SJCRH30 (cell line): ENCODE measurements around the gene RASGRP4. TPM values are rescaled to one million over a fixed set of nuclear protein-coding genes. Genes with fewer than 3 reads are reported as not detected.
A peak's percentile ranks its signal among the peaks of the same experiment; 100 is the strongest.

ENCODE experiments used
- DNase-seq, 2 experiments: peaks; one replicate each; pipeline ENCODE4 v3.0.0-alpha.2; 2015 to 2020
- H3K27ac ChIP-seq: fragments of 250-450 bp; sonication (Bioruptor Pico); 2 replicates; pipeline ENCODE4 v1.5.1; 2020; ENCODE audit warnings: mild to moderate bottlenecking, moderate library complexity
- H3K27me3 ChIP-seq: fragments of 250-450 bp; sonication (Bioruptor Pico); 2 replicates; pipeline ENCODE4 v1.5.1; 2020; ENCODE audit warnings: mild to moderate bottlenecking, moderate library complexity
- H3K36me3 ChIP-seq: fragments of 250-450 bp; sonication (Bioruptor Pico); 2 replicates; pipeline ENCODE4 v1.5.1; 2020; ENCODE audit warnings: mild to moderate bottlenecking, moderate library complexity
- H3K4me1 ChIP-seq: fragments of 250-450 bp; sonication (Bioruptor Pico); 2 replicates; pipeline ENCODE4 v1.5.1; 2020; ENCODE audit warnings: mild to moderate bottlenecking, moderate library complexity
- H3K4me3 ChIP-seq: fragments of 250-450 bp; sonication (Bioruptor Pico); 2 replicates; pipeline ENCODE4 v1.5.1; 2020; ENCODE audit warnings: mild to moderate bottlenecking, moderate library complexity
- H3K9me3 ChIP-seq: fragments of 250-450 bp; sonication (Bioruptor Pico); replicated peaks from 2 replicates; pipeline ENCODE4 v1.5.1; 2020; ENCODE audit warnings: mild to moderate bottlenecking, moderate library complexity
- total RNA-seq: library from RNA; depleted of rRNA; stranded (reverse); fragments of >200 nt; shearing (Covaris generic); gene quantifications from 2 replicates; pipeline ENCODE4 v1.2.3, GENCODE V29; 2014

RASGRP4 gene
- total RNA-seq, 1 experiment from 2014 or later: 0.73 TPM

GRCh38 chr19:38384209-38385027, 41.6 kb downstream of the RASGRP4 start:
- no peaks in the 10 kb centered on the region for H3K9me3 ChIP-seq
- H3K27ac ChIP-seq: no peak overlapping the region
- DNase-seq: no peak
- H3K4me1 ChIP-seq: no peaks in the 10 kb centered on the region
- no peaks in the 10 kb centered on the region for H3K27me3 ChIP-seq
- no peak overlapping the region for H3K4me3 ChIP-seq
- H3K36me3 ChIP-seq: peaks cover 55% of the 10 kb centered on the region

- no peak overlapping the region for H3K27ac ChIP-seq
- H3K27me3 ChIP-seq: no peaks in the 10 kb centered on the region
- H3K36me3 ChIP-seq: peaks cover 58% of the 10 kb centered on the region
- no peak for DNase-seq
- no peaks in the 10 kb centered on the region for H3K9me3 ChIP-seq
- no peak overlapping the region for H3K4me3 ChIP-seq
- H3K4me1 ChIP-seq: no peaks in the 10 kb centered on the region
These were observed 42.3 kb downstream of the RASGRP4 start for GRCh38 chr19:38383743-38384142.

GRCh38 chr19:38383184-38383583, 42.8 kb downstream of the RASGRP4 start:
- no peak overlapping the region for H3K27ac ChIP-seq
- H3K9me3 ChIP-seq: no peaks in the 10 kb centered on the region
- H3K4me3 ChIP-seq: no peak overlapping the region
- H3K27me3 ChIP-seq: no peaks in the 10 kb centered on the region
- no peak for DNase-seq
- H3K36me3 ChIP-seq: peaks cover 58% of the 10 kb centered on the region
- H3K4me1 ChIP-seq: no peaks in the 10 kb centered on the region

DNA sequence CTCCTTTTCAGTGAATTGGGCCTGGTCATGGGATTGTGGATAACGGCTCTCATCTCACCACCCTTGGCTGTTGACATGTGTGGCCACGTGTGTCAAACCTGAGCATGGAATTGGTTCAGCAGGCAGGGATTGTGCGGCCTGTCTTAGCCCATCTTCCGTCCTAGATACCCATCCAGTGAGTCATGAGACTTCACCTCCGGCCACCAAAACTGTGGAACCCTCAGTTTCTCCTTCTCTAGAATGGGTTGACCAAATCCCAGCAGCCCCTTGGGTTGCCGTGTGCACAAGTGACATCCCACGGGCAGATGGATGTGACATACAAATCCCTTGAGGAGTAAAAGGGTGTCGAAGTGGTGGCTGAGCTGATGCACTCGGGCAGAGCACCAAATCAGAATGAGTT, 44.9 kb downstream of the RASGRP4 start:
- no peak for DNase-seq
- no peak overlapping the region for H3K27ac ChIP-seq
- peaks cover 75% of the 10 kb centered on the region for H3K36me3 ChIP-seq
- no peak overlapping the region for H3K4me3 ChIP-seq
- H3K27me3 ChIP-seq: no peaks in the 10 kb centered on the region
- H3K9me3 ChIP-seq: no peaks in the 10 kb centered on the region
- H3K4me1 ChIP-seq: peaks cover under 1% of the 10 kb centered on the region; the same call in 1 of the 2 replicates

GRCh38 chr19:38378866-38379265, 47.2 kb downstream of the RASGRP4 start:
- H3K36me3 ChIP-seq: peaks cover 65% of the 10 kb centered on the region
- no peak overlapping the region for H3K27ac ChIP-seq
- H3K9me3 ChIP-seq: no peaks in the 10 kb centered on the region

GRCh38 chr19:38377052-38377451, 49.0 kb downstream of the RASGRP4 start:
- Histone ChIP-seq H3K36me3 (peaks cover 49% of the 10 kb centered on the region), H3K27me3 (no peaks in the 10 kb centered on the region), H3K4me3 (no peak overlapping the region), H3K4me1 (peaks cover 6% of the 10 kb centered on the region; the same call in 1 of the 2 replicates), H3K9me3 (no peaks in the 10 kb centered on the region), H3K27ac (no peak overlapping the region)
- no peak for DNase-seq

More at GRCh38 chr19:38378866-38379265, 47.2 kb downstream of the RASGRP4 start:
- H3K4me3 ChIP-seq: no peak overlapping the region
- no peak for DNase-seq
- no peaks in the 10 kb centered on the region for H3K27me3 ChIP-seq
- peaks cover 6% of the 10 kb centered on the region; the same call in 1 of the 2 replicates for H3K4me1 ChIP-seq

DNA sequence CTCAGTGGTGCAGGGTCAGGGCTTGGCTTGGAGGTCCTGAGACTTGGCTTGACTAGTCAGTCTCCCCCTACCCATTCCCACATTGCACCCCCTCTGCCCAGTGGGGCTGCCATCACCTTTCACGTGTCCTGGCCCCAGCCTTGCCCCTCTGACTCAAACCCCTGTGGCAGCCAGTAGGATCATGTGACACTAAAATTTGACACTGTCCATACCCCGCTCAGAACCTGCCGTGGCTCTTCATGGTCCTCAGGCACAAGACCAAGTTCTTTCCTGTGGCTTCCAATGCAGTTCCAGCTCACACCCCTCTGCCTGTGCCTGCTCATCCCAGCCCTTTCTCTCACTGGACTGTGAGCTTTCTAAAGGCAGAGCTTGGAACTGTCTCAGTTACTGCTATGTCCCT, 49.4 kb downstream of the RASGRP4 start:
- H3K9me3 ChIP-seq: no peaks in the 10 kb centered on the region
- H3K27ac ChIP-seq: no peak overlapping the region
- peaks cover 6% of the 10 kb centered on the region; the same call in 1 of the 2 replicates for H3K4me1 ChIP-seq
- peaks cover 44% of the 10 kb centered on the region for H3K36me3 ChIP-seq
- no peaks in the 10 kb centered on the region for H3K27me3 ChIP-seq
- DNase-seq: no peak
- no peak overlapping the region for H3K4me3 ChIP-seq

GRCh38 chr19:38375748-38376147, 50.3 kb downstream of the RASGRP4 start:
- no peak for DNase-seq
- Histone ChIP-seq H3K9me3 (no peaks in the 10 kb centered on the region), H3K36me3 (peaks cover 36% of the 10 kb centered on the region), H3K4me1 (peaks cover 6% of the 10 kb centered on the region; the same call in 1 of the 2 replicates), H3K27ac (peak overlapping the region; percentile 96), H3K27me3 (no peaks in the 10 kb centered on the region), H3K4me3 (peak overlapping the region; percentile 91)

- H3K27me3 ChIP-seq: no peaks in the 10 kb centered on the region
- H3K4me3 ChIP-seq: peak overlapping the region; percentile 91
- peak overlapping the region; percentile 96 for H3K27ac ChIP-seq
- peak in 1 of 2 experiments; percentile 36 for DNase-seq
- peaks cover 31% of the 10 kb centered on the region for H3K36me3 ChIP-seq
- no peaks in the 10 kb centered on the region for H3K9me3 ChIP-seq
- peaks cover 6% of the 10 kb centered on the region; the same call in 1 of the 2 replicates for H3K4me1 ChIP-seq
These were observed 50.9 kb downstream of the RASGRP4 start for GRCh38 chr19:38375098-38375493.

DNA sequence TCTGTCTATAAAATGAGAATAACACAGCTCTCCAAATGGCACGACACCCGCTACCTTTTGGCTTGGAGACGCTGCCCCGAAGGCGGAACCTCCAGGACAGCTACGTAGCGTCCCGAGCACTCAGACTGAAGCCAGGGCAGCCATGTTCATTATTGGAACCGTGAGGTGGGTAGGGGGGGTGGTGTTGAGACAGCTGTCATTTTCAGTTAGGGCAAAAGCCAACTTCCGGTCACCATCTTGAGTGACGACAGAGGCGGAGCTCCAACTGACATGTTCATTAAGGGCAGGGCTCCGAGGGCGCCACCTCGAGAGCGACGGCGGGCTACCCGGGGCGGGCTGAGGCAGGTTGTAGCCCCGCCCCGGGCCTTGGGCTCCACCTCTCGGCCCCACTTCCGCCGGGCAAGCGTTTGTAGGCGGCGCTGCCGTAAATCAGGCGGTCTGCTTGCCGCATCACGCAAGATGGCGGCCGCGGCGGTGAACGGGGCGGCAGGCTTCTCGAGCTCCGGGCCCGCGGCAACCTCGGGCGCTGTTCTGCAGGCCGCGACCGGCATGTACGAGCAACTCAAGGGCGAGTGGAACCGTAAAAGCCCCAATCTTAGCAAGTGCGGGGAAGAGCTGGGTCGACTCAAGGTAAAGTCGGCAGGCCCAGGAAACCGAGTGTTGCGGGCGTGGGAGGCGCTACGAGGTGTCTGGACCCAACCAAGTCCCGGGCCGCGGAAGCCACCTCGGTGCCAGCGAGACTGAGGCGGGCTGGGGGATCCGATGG, 51.5 kb downstream of the RASGRP4 start, which contains the start of gene PSMD8:
Gene PSMD8 (plus strand): TSS at position 240 of the 766 bp plus-strand sequence. CDS start 31 bp downstream, at position 271.
- DNase-seq: peak; percentile 100
- H3K36me3 ChIP-seq: peaks cover 28% of the 10 kb centered on the region
- H3K4me3 ChIP-seq: peak within 1 kb of the TSS; percentile 91
- peak within 1 kb of the TSS; percentile 96 for H3K27ac ChIP-seq
- no peaks in the 10 kb centered on the region for H3K9me3 ChIP-seq
- no peaks in the 10 kb centered on the region for H3K27me3 ChIP-seq
- peaks cover 6% of the 10 kb centered on the region; the same call in 1 of the 2 replicates for H3K4me1 ChIP-seq

DNA sequence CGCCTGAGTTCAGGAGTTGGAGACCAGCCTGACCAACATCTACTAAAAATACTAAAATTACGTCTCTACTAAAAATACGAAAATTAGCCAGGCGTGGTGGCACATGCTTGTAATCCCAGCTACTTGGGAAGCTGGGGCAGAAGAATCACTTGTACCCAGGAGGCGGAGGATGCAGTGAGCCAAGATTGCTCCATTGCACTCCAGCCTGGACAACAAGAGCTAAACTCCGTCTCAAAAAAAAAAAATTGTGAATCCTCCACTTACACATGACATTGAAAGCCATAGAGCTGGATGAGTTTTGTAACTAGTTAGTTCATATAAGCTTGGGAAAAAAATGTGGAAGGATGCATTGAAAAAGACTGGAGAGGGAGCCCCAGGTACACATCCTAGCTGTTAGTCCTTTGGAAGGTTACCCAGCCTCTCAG, 52.1 kb downstream of the RASGRP4 start:
- no peak for DNase-seq
- H3K9me3 ChIP-seq: no peaks in the 10 kb centered on the region
- H3K27me3 ChIP-seq: no peaks in the 10 kb centered on the region
- H3K4me3 ChIP-seq: peak overlapping the region; percentile 91
- peaks cover 6% of the 10 kb centered on the region; the same call in 1 of the 2 replicates for H3K4me1 ChIP-seq
- peak overlapping the region; percentile 44 for H3K27ac ChIP-seq
- peaks cover 24% of the 10 kb centered on the region for H3K36me3 ChIP-seq

GRCh38 chr19:38371081-38371480, 54.9 kb downstream of the RASGRP4 start:
- DNase-seq: no peak

DNA sequence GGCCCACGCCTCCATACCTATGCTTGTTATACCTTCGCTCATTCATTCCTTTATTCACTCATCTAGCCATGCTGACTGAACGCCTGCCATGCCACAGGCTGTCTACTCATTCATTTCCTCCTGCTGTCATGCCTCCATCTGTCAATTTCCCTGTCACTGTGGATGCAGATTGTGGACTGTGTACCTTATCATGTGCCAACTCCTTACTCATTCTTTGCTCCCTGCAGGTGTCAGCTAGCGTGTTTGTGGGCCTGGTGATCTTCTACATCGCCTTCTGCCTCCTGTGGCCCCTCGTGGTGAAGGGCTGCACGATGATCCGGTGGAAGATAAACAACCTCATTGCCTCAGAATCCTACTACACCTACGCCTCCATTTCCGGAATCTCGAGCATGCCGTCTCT, 55.7 kb downstream of the RASGRP4 start:
- no peaks in the 10 kb centered on the region for H3K27me3 ChIP-seq
- H3K36me3 ChIP-seq: no peaks in the 10 kb centered on the region
- H3K9me3 ChIP-seq: no peaks in the 10 kb centered on the region
- no peaks in the 10 kb centered on the region for H3K4me1 ChIP-seq
- no peak overlapping the region for H3K27ac ChIP-seq
- H3K4me3 ChIP-seq: no peak overlapping the region
- no peak for DNase-seq

More at GRCh38 chr19:38371081-38371480, 54.9 kb downstream of the RASGRP4 start:
- H3K9me3 ChIP-seq: no peaks in the 10 kb centered on the region
- H3K36me3 ChIP-seq: peaks cover 5% of the 10 kb centered on the region
- H3K27me3 ChIP-seq: no peaks in the 10 kb centered on the region
- H3K4me3 ChIP-seq: no peak overlapping the region
- H3K27ac ChIP-seq: no peak overlapping the region
- peaks cover 5% of the 10 kb centered on the region; the same call in 1 of the 2 replicates for H3K4me1 ChIP-seq

GRCh38 chr19:38369584-38369983, 56.4 kb downstream of the RASGRP4 start:
- no peak for DNase-seq
- Histone ChIP-seq H3K9me3 (no peaks in the 10 kb centered on the region), H3K36me3 (no peaks in the 10 kb centered on the region), H3K27me3 (no peaks in the 10 kb centered on the region), H3K27ac (no peak overlapping the region), H3K4me3 (no peak overlapping the region), H3K4me1 (no peaks in the 10 kb centered on the region)

DNA sequence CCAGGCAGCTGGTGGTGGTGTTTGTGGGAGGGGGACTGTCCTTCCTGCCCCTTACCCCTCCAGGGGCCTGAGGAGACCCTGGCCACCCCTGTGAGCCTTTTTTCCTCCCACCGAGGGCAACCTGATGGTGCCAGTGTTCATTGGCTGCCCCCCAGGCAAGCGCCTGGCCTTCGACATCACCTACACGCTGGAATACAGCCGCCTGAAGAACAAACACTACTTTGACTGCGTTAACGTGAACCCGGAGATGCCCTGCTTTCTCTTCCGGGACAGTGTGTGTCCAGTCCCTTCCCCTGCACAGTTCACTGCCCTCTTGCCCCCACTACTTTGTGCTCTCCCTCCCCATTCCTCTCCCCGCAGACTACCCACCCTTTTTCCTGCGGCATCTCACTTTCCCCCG, 59.0 kb downstream of the RASGRP4 start:
- no peaks in the 10 kb centered on the region for H3K9me3 ChIP-seq
- H3K4me1 ChIP-seq: peaks cover 3% of the 10 kb centered on the region; the same call in 1 of the 2 replicates
- DNase-seq: no peak
- H3K27ac ChIP-seq: no peak overlapping the region
- H3K27me3 ChIP-seq: no peaks in the 10 kb centered on the region
- no peaks in the 10 kb centered on the region for H3K36me3 ChIP-seq
- H3K4me3 ChIP-seq: no peak overlapping the region
